Nephron progenitor cell (in vitro differentiated cells): ENCODE results near the gene ADD2.
A peak's percentile ranks its signal among the peaks of the same experiment; 100 is the strongest.

ENCODE experiments used
- DNase-seq: peaks from one replicate; pipeline ENCODE4 v3.0.0; 2021
- H3K27ac Mint-ChIP-seq: 2 replicates; pipeline ENCODE4 v1.8.0; 2021; ENCODE audit warnings: mild to moderate bottlenecking, moderate library complexity, mixed read lengths
- H3K27me3 Mint-ChIP-seq: 2 replicates; pipeline ENCODE4 v1.8.0; 2021; ENCODE audit warnings: mild to moderate bottlenecking, low read depth, mixed read lengths; ENCODE audit not compliant: poor library complexity
- H3K36me3 Mint-ChIP-seq: 2 replicates; pipeline ENCODE4 v1.8.0; 2021; ENCODE audit warnings: low read depth, mixed read lengths
- H3K4me1 Mint-ChIP-seq: 2 replicates; pipeline ENCODE4 v1.8.0; 2021; ENCODE audit warnings: mixed read lengths
- H3K4me3 Mint-ChIP-seq: 2 replicates; pipeline ENCODE4 v1.8.0; 2021; ENCODE audit warnings: mild to moderate bottlenecking, moderate library complexity, mixed read lengths
- H3K9me3 Mint-ChIP-seq: 2 replicates; pipeline ENCODE4 v1.8.0; 2021; ENCODE audit warnings: mild to moderate bottlenecking, moderate library complexity, mixed read lengths
- TF ChIP-seq, protein P1 (sequence below): fragments of 200-600 bp; sonication (generic); IDR thresholded peaks from 2 replicates; pipeline ENCODE4 v1.5.0; 2021; ENCODE audit warnings: antibody characterized with exemption

ADD2 gene

DNA sequence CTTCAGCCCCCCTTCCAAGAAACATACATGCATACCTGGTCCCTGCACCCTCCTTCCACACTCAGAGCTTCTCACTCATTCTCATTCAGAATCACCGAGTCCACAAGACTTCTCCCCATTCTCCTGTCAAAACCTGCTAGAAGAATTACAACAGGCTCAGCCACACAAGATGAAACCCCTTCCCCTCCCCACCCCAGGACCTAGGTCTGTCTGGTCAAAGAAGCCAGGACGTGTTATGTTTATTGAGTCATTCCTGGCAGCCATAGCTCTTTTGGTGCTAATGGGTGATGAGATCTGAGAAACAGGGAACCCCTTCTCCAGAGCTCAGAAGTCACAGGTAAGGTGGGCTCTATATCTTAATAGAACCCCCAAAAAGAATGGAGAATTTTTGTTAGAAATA, 1.4 kb upstream of the ADD2 start:
- no peaks in the 10 kb centered on the region for H3K9me3 Mint-ChIP-seq
- peak overlapping the region; percentile 76 for H3K4me3 Mint-ChIP-seq
- H3K4me1 Mint-ChIP-seq = peaks cover 28% of the 10 kb centered on the region
- TF ChIP-seq, protein P1, sequence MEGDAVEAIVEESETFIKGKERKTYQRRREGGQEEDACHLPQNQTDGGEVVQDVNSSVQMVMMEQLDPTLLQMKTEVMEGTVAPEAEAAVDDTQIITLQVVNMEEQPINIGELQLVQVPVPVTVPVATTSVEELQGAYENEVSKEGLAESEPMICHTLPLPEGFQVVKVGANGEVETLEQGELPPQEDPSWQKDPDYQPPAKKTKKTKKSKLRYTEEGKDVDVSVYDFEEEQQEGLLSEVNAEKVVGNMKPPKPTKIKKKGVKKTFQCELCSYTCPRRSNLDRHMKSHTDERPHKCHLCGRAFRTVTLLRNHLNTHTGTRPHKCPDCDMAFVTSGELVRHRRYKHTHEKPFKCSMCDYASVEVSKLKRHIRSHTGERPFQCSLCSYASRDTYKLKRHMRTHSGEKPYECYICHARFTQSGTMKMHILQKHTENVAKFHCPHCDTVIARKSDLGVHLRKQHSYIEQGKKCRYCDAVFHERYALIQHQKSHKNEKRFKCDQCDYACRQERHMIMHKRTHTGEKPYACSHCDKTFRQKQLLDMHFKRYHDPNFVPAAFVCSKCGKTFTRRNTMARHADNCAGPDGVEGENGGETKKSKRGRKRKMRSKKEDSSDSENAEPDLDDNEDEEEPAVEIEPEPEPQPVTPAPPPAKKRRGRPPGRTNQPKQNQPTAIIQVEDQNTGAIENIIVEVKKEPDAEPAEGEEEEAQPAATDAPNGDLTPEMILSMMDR = no peak
- H3K27ac Mint-ChIP-seq = no peak overlapping the region
- peaks cover 36% of the 10 kb centered on the region for H3K27me3 Mint-ChIP-seq
- DNase-seq = no peak
- H3K36me3 Mint-ChIP-seq = no peaks in the 10 kb centered on the region

DNA sequence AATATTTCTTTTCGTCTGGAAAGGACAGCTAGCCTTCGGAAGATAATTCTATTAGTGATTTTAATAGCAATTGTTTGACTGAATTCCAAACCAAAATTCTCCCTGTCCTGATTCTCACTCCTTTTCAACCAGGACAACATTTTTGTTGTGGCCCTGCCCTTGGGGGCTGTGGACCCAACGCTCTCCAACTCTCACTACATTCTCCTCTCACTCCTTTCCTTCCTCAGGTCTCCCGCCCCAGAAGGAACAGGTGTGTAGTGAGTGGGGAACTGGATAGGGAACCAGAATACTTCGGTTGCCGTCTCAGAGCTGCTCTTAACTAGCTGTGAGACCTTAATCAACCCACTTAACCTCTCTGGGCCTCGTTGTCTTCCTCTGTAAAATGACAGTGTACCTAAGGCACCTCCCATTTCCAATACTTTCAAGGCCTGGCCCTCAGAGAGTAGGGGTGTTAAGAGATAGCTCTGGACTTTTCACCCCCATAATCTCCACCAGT, 638 bp upstream of the ADD2 start:
- Mint-ChIP-seq H3K27me3 (peaks cover 35% of the 10 kb centered on the region), H3K9me3 (no peaks in the 10 kb centered on the region), H3K4me1 (peaks cover 28% of the 10 kb centered on the region), H3K27ac (no peak overlapping the region), H3K4me3 (peak overlapping the region; percentile 76), H3K36me3 (no peaks in the 10 kb centered on the region)
- no peak for DNase-seq
- TF ChIP-seq, protein P1 = no peak

DNA sequence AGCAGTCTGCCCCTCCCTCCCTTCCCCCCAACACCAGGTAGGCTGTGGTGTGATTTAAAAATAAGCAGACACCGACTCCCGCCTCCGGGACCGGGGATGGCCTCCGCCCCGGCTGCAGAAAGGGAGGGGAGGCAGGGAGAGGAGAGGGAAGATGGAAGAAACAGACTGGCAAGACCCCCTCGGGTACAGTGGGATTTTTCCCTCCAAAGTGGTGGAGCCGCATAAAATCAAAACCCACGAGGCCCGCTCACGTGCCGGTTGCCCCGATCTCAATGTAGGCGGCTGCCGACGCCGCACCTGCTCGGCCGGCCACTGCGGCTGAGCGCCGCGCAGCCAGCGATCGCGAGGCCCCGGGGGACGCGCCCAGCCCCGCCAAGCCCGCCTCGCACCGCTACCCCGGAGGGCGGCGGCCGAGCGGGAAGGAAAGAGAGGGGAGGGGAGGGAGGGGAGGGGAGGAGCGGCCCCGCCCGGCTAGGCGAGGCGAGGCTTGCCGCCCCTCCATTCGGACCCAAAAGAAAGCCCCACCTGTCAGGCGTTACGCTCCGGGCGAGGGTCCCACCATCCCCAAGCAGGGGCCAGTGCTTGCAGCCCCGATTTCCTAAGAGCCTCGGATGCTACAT, 811 bp downstream of the ADD2 start:
- Mint-ChIP-seq H3K4me3 (peak overlapping the region; percentile 91), H3K27ac (no peak overlapping the region), H3K4me1 (peaks cover 28% of the 10 kb centered on the region), H3K36me3 (peaks cover under 1% of the 10 kb centered on the region), H3K27me3 (peaks cover 26% of the 10 kb centered on the region), H3K9me3 (no peaks in the 10 kb centered on the region)
- TF ChIP-seq, protein P1 = no peak
- peak; percentile 67 for DNase-seq

DNA sequence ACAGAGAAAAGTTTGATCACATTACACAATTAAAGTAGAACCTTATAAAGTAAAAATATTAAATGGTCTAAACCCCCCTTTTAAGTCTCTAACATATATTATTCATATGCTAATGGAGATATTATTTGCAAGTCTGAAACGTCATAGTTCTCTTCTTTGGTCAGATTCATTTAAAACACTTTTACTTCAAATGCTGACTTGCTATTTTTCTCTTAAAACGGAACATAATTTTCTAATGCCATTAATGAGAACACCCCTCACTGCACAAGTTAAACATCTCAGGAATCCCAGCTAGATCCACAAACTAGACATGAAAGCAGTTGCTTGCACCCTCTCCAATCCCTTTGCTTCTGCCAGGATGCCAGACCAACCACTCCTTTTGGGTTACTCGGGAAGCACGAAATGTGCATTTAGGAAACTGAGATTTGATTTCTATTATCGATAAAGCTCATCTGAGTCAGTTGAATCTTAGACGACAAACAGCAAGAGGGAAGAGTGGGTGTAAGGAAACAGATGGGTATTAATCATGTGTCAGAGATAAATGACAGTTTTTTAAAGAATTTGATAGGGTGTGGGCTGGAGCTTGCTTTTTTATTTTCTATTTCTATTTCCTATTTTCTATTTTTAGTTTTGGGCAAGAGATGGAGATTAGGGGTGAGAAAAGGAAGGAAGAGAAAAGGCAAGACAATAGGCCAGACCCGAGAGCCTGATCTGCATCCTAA, 1.5 kb downstream of the ADD2 start:
- peak overlapping the region; percentile 87 for H3K4me3 Mint-ChIP-seq
- H3K27me3 Mint-ChIP-seq = peaks cover 26% of the 10 kb centered on the region
- no peak overlapping the region for H3K27ac Mint-ChIP-seq

DNA sequence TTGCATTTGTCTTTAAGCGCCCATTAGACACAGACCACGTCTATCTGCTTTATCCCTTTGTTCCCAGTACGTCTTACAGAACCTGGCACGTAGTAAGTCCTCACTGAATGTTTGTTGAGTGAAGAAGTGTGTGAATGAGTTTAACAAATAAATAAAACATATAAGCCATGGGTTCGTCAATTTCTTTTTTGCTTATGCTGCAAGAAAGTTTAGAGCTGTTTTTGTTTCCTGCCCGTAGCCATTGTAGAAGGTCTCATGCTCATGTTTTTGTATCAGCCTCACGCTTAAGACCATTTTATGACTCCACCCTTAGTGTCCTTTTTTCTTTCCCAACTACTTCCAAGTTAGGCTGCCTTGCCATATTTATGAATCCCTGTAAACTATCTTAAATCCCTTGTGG, 2.5 kb downstream of the ADD2 start:
- TF ChIP-seq, protein P1 = no peak
- Mint-ChIP-seq H3K4me3 (peak overlapping the region; percentile 30), H3K9me3 (no peaks in the 10 kb centered on the region), H3K27me3 (peaks cover 26% of the 10 kb centered on the region), H3K36me3 (peaks cover 5% of the 10 kb centered on the region), H3K27ac (no peak overlapping the region), H3K4me1 (peaks cover 28% of the 10 kb centered on the region)
- no peak for DNase-seq

More for the DNA sequence above, 1.5 kb downstream of the ADD2 start:
- Mint-ChIP-seq H3K4me1 (peaks cover 28% of the 10 kb centered on the region), H3K36me3 (peaks cover 5% of the 10 kb centered on the region), H3K9me3 (no peaks in the 10 kb centered on the region)
- no peak for DNase-seq
- TF ChIP-seq, protein P1 = no peak
